H1 (cell line): ENCODE results near the gene MACROD2. TPM values are rescaled to one million over a fixed set of nuclear protein-coding genes. Genes with fewer than 3 reads are reported as not detected.

Source experiments
- GABPA ChIP-seq: IDR thresholded peaks from 2 replicates; pipeline ENCODE4 v1.6.1; 2011; ENCODE audit warnings: mild to moderate bottlenecking, low read length, moderate library complexity, borderline replicate concordance; ENCODE audit not compliant: insufficient read depth
- KDM5A ChIP-seq: fragments of 200-600 bp; IDR thresholded peaks from 2 replicates; pipeline ENCODE4 v1.7.1; 2012; ENCODE audit warnings: mild to moderate bottlenecking, low read length, inconsistent platforms, mixed read lengths
- SP4 ChIP-seq: IDR thresholded peaks from 2 replicates; pipeline ENCODE4 v1.6.1; 2012; ENCODE audit warnings: low read length, inconsistent platforms
- SRF ChIP-seq: IDR thresholded peaks from 2 replicates; pipeline ENCODE4 v1.6.1; 2011; ENCODE audit warnings: mild to moderate bottlenecking, low read depth, low read length, moderate library complexity
- polyA plus RNA-seq, 7 experiments: library from polyadenylated mRNA; depleted of rRNA in 3 of 7; stranded (reverse) in 5 of 7; unstranded in 2 of 7; fragments of >200 nt in 5 of 7; fragments of 200-250 nt in 2 of 7; gene quantifications; 1 replicate in 5 of 7; 2 replicates in 1 of 7; 4 replicates in 1 of 7; pipeline versions ENCODE4 v1.2.1 to v1.2.3, GENCODE V29; 2011 to 2013; ENCODE audit warnings: missing spikeins in 2 of 7, mixed read lengths in 2 of 7
- total RNA-seq: library from RNA; stranded (reverse); fragmentation: NEBNext Ultra II Directional; extraction: Animal tissue kit (Norgen Biotek cat#: 25700); gene quantifications from 2 replicates; pipeline ENCODE4 v1.2.1, GENCODE V29; 2021
- TF ChIP-seq, protein P1 (sequence below): IDR thresholded peaks from 2 replicates; pipeline ENCODE4 v1.6.1; 2011; ENCODE audit warnings: low read depth, mild to moderate bottlenecking, low read length; ENCODE audit not compliant: insufficient read depth

MACROD2 gene
- total and polyA plus RNA-seq, 2 of the 8 experiments (the other 6 are each of a cell fraction or from before 2014, with no cell fraction given): 0.70 to 3.9 TPM

GRCh38 chr20:14134004-14134403 lies 138.7 kb downstream of the MACROD2 start (continued):
- TF ChIP-seq, protein P1, sequence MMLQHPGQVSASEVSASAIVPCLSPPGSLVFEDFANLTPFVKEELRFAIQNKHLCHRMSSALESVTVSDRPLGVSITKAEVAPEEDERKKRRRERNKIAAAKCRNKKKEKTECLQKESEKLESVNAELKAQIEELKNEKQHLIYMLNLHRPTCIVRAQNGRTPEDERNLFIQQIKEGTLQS: no peak
- no peak for TF ChIP-seq SP4
- no peak for TF ChIP-seq SRF
- TF ChIP-seq GABPA: no peak
- TF ChIP-seq KDM5A: no peak
